SU-DHL-6 (cell line): ENCODE results near the gene CLCN7.
"Not testable (repeated sequence)": the region's sequence is repeated elsewhere in the genome, so short reads cannot be mapped to it uniquely, and the experiment has no call there.

Experiments used
- EZH2phosphoT487 ChIP-seq: fragments of 200-600 bp; sonication (generic), shearing (Covaris generic); conservative IDR thresholded peaks from 2 replicates; pipeline ENCODE4 v1.6.1; 2018; ENCODE audit warnings: mild to moderate bottlenecking, antibody characterized with exemption, low read length, moderate library complexity, mixed read lengths
- TF ChIP-seq, protein P1 (sequence below): fragments of 200-600 bp; sonication (generic); IDR thresholded peaks from one replicate; pipeline ENCODE4 v1.5.1; 2017; ENCODE audit warnings: antibody characterized with exemption, mild to moderate bottlenecking, low read length, moderate library complexity; ENCODE audit not compliant: insufficient read depth, poor library complexity, severe bottlenecking

DNA sequence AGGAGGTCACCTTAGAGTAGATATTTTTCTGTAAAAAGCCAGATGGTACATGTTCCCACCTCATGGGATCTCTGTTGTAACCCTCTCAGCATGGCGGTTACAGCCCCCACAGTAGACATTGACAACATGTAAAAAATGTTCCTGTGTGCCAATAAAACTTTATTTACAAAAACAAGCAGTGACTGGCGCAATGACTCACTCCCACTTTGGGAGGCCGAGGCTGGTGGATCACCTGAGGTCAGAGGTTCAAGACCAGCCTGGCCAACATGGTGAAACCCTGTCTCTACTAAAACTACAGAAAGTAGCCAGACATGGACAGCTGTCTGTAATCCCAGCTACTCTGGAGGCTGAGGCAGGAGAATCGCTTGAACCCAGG is 35.1 kb downstream of the CLCN7 start:
- TF ChIP-seq, protein P1, sequence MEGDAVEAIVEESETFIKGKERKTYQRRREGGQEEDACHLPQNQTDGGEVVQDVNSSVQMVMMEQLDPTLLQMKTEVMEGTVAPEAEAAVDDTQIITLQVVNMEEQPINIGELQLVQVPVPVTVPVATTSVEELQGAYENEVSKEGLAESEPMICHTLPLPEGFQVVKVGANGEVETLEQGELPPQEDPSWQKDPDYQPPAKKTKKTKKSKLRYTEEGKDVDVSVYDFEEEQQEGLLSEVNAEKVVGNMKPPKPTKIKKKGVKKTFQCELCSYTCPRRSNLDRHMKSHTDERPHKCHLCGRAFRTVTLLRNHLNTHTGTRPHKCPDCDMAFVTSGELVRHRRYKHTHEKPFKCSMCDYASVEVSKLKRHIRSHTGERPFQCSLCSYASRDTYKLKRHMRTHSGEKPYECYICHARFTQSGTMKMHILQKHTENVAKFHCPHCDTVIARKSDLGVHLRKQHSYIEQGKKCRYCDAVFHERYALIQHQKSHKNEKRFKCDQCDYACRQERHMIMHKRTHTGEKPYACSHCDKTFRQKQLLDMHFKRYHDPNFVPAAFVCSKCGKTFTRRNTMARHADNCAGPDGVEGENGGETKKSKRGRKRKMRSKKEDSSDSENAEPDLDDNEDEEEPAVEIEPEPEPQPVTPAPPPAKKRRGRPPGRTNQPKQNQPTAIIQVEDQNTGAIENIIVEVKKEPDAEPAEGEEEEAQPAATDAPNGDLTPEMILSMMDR = not testable (repeated sequence)
- not testable (repeated sequence) for TF ChIP-seq EZH2phosphoT487
